ENCODE data around the gene C3orf22.

DNA sequence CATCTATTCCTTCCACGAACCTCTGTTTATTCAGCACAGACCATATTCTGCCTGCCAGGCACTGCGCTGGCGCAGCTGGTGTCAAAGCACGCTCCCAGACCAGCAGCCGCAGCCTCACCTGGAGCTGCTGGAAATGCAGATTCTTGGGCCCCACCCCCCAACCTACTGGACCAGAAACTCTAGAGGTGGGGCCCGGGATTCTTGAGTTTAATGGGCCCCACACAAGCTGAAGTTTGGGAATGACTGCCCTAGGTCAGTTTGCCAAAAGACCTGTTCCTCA, 27.7 kb downstream of the C3orf22 start:
- TF ChIP-seq CTCF (conservative IDR thresholded peaks at IDR 0.05 in 1 of 2, IDR thresholded peaks at IDR 0.05 in 1 of 2; ENCODE audit: extremely low read depth in 1 of 2, insufficient read depth in 1 of 2, low read depth in 1 of 2, low read length in 2 of 2) (no peak), EZH2 (IDR thresholded peaks at IDR 0.05; ENCODE audit: borderline replicate concordance, low read length) (no peak)
